Upper lobe of left lung (tissue), 6 donors: ENCODE results near the gene CAPN7. TPM values are rescaled to one million over a fixed set of nuclear protein-coding genes. Genes with fewer than 3 reads are reported as not detected.

Source experiments
- ATAC-seq, 2 donors: fragments of 200-7000 bp; cut with Tn5 transposase; one replicate each; pipeline ENCODE4 v1.9.1; 2022; ENCODE audit warnings: mild to moderate bottlenecking in 2 of 2, moderate library complexity in 2 of 2; ENCODE audit not compliant: low FRiP score in 2 of 2
- DNase-seq, 2 donors: peaks; one replicate each; pipeline ENCODE4 v3.0.0-alpha.2; 2019 to 2020
- H3K27ac ChIP-seq, 4 donors: fragments of 200-600 bp; sonication (generic); one replicate each; pipeline ENCODE4 v1.5.1; 2016 to 2019
- H3K27me3 ChIP-seq, 4 donors: fragments of 200-600 bp; sonication (generic); one replicate each; pipeline ENCODE4 v1.5.1; 2017 to 2019
- H3K36me3 ChIP-seq, 4 donors: fragments of 200-600 bp; sonication (generic); one replicate each; pipeline ENCODE4 v1.5.1; 2016 to 2019
- H3K4me1 ChIP-seq, 4 donors: fragments of 200-600 bp; sonication (generic); one replicate each; pipeline ENCODE4 v1.5.1; 2018 to 2019
- H3K4me3 ChIP-seq, 4 donors: fragments of 200-600 bp; sonication (generic); one replicate each; pipeline ENCODE4 v1.5.1; 2017 to 2019; ENCODE audit warnings: mild to moderate bottlenecking in 2 of 4, moderate library complexity in 1 of 4
- H3K9me3 ChIP-seq, 4 donors: fragments of 200-600 bp; sonication (generic); one replicate each; pipeline ENCODE4 v1.5.1; 2018 to 2019
- CTCF ChIP-seq, 6 experiments: fragments of 450-650 bp in 4 of 6; fragments of 200-600 bp in 2 of 6; sonication (generic) in 2 of 6; IDR thresholded peaks; one replicate each; pipeline ENCODE4 v1.5.1; 2016 to 2019; ENCODE audit warnings: antibody characterized with exemption in 6 of 6
- EP300 ChIP-seq, 4 donors: sonication (generic); formaldehyde crosslinking; IDR thresholded peaks; one replicate each; pipeline ENCODE4 v1.5.1; 2017; ENCODE audit warnings: antibody characterized with exemption in 4 of 4, control low read depth in 2 of 4
- POLR2A ChIP-seq, 4 donors: fragments of 450-650 bp; IDR thresholded peaks; one replicate each; pipeline ENCODE4 v1.5.1; 2016 to 2017; ENCODE audit warnings: antibody characterized with exemption in 4 of 4, mild to moderate bottlenecking in 2 of 4
- POLR2AphosphoS5 ChIP-seq, 2 donors: sonication (generic); formaldehyde crosslinking; IDR thresholded peaks; one replicate each; pipeline ENCODE4 v1.5.1; 2017; ENCODE audit warnings: antibody characterized with exemption in 2 of 2
- whole genome bisulfite sequencing, 2 donors: methylation state at CpG; one replicate each; pipeline ENCODE4 v1.1.5; 2017 to 2018; 5-methylcytosine and 5-hydroxymethylcytosine counted together
- total RNA-seq, 6 donors: library from RNA; depleted of rRNA in 4 of 6; stranded (reverse); fragments of >200 nt in 4 of 6; gene quantifications; one replicate each; pipeline versions ENCODE4 v1.1.0 to v1.2.1, GENCODE V29; 2016 to 2021
- donor health status: DM: no; HTN: no; CAD: no; lungs with moderate emphysema.
- donor health status: DM: no; HTN: yes; CAD: no; lungs with severe emphysema.

The CAPN7 gene
- total RNA-seq, 6 donors from 2014 or later = 42.3 to 119 (median 46.2) TPM

- WGBS, 2 donors = 87 to 92% methylated on average over 1 of the region's 1 CpG
These were observed 35.3 kb downstream of the CAPN7 start for GRCh38 chr3:15241341-15241740.

GRCh38 chr3:15243822-15244482 lies 37.9 kb downstream of the CAPN7 start:
- no peaks in the 10 kb centered on the region for H3K4me1 ChIP-seq
- no peak for ATAC-seq
- H3K27me3 ChIP-seq = no peaks in the 10 kb centered on the region
- WGBS, 2 donors = 84 to 88% methylated on average over 5 of the region's 5 CpGs
- peaks cover 35 to 98% (median 57%) of the 10 kb centered on the region in 4 donors for H3K36me3 ChIP-seq
- H3K27ac ChIP-seq = no peak overlapping the region
- no peaks in the 10 kb centered on the region for H3K9me3 ChIP-seq
- H3K4me3 ChIP-seq = no peak overlapping the region
- no peak for TF ChIP-seq POLR2AphosphoS5 (IDR thresholded peaks at IDR 0.05)
- no peak for TF ChIP-seq CTCF (IDR thresholded peaks at IDR 0.05)
- no peak for TF ChIP-seq EP300 (IDR thresholded peaks at IDR 0.05)
- TF ChIP-seq POLR2A (IDR thresholded peaks at IDR 0.05) = no peak
- no peak for DNase-seq

More at GRCh38 chr3:15241341-15241740, 35.3 kb downstream of the CAPN7 start:
- peak in 1 of 2 donors; percentile 47 for ATAC-seq
- Histone ChIP-seq H3K27me3 (no peaks in the 10 kb centered on the region), H3K4me3 (no peak overlapping the region), H3K36me3 (peaks cover 28 to 95% (median 45%) of the 10 kb centered on the region in 4 donors), H3K4me1 (no peaks in the 10 kb centered on the region), H3K9me3 (no peaks in the 10 kb centered on the region), H3K27ac (no peak overlapping the region)
- peak in 1 of 6 experiments; percentile 10 for TF ChIP-seq CTCF (IDR thresholded peaks at IDR 0.05)
- no peak for TF ChIP-seq POLR2AphosphoS5 (IDR thresholded peaks at IDR 0.05)
- TF ChIP-seq EP300 (IDR thresholded peaks at IDR 0.05) = no peak
- TF ChIP-seq POLR2A (IDR thresholded peaks at IDR 0.05) = no peak
- no peak for DNase-seq

GRCh38 chr3:15246186-15246585 lies 40.1 kb downstream of the CAPN7 start:
- peaks cover 24 to 98% (median 59%) of the 10 kb centered on the region in 4 donors for H3K36me3 ChIP-seq
- H3K4me1 ChIP-seq = no peaks in the 10 kb centered on the region
- WGBS, 2 donors = 96 to 100% methylated on average over 2 of the region's 2 CpGs
- H3K27ac ChIP-seq = no peak overlapping the region
- no peaks in the 10 kb centered on the region for H3K27me3 ChIP-seq
- TF ChIP-seq EP300 (IDR thresholded peaks at IDR 0.05) (no peak), POLR2A (IDR thresholded peaks at IDR 0.05) (no peak), CTCF (IDR thresholded peaks at IDR 0.05) (no peak), POLR2AphosphoS5 (IDR thresholded peaks at IDR 0.05) (no peak)
- H3K9me3 ChIP-seq = no peaks in the 10 kb centered on the region
- ATAC-seq (no peak), DNase-seq (no peak)
- H3K4me3 ChIP-seq = no peak overlapping the region

- no peak overlapping the region for H3K27ac ChIP-seq
- H3K4me3 ChIP-seq = no peak overlapping the region
- H3K9me3 ChIP-seq = no peaks in the 10 kb centered on the region
- peaks cover 0 to 5% (median 3%) of the 10 kb centered on the region in 4 donors for H3K4me1 ChIP-seq
- WGBS, 2 donors = 78 to 80% methylated on average over 7 of the region's 7 CpGs
- DNase-seq (no peak), ATAC-seq (no peak)
- H3K27me3 ChIP-seq = no peaks in the 10 kb centered on the region
- no peak for TF ChIP-seq POLR2AphosphoS5 (IDR thresholded peaks at IDR 0.05)
- no peak for TF ChIP-seq POLR2A (IDR thresholded peaks at IDR 0.05)
- TF ChIP-seq CTCF (IDR thresholded peaks at IDR 0.05) = no peak
- TF ChIP-seq EP300 (IDR thresholded peaks at IDR 0.05) = no peak
- peaks cover 16 to 96% (median 66%) of the 10 kb centered on the region in 4 donors for H3K36me3 ChIP-seq
These were observed 47.1 kb downstream of the CAPN7 start for GRCh38 chr3:15253023-15253697.
